ENCODE data around the gene MRPS10. TPM values are rescaled to one million over a fixed set of nuclear protein-coding genes. Genes with fewer than 3 reads are reported as not detected.
A peak's percentile ranks its signal among the peaks of the same experiment; 100 is the strongest.

Gene MRPS10
- total RNA-seq (10 to 100 TPM; 17.1 to 18.4 TPM), total RNA-seq (22.8 to 123 (median 45.6) reads per million in 172 experiments)
- polyA plus RNA-seq (2013, experiment 1 of 2) = 25.4 TPM
- 27.8 TPM for polyA plus RNA-seq (2013, experiment 2 of 2)

GRCh38 chr6:42217519-42218367, at the start of gene MRPS10:
MRPS10 (minus strand) TSS chr6:42217861; CDS start chr6:42217849, 12 bp downstream.
- Histone ChIP-seq H3K4me3 (ENCODE audit: low read length) (peak within 1 kb of the TSS; percentile 77), H3K27me3 (ENCODE audit: control insufficient read depth in 1 of 2, insufficient read depth in 2 of 2, low read length in 2 of 2) (no peaks in the 10 kb centered on the region), H3K36me3 (ENCODE audit: insufficient read depth, low read length) (peaks cover 12% of the 10 kb centered on the region), H3K9me3 (ENCODE audit: control insufficient read depth in 1 of 2, insufficient read depth in 1 of 2, low read length in 2 of 2) (no peaks in the 10 kb centered on the region), H3K4me1 (ENCODE audit: insufficient read depth, low read length) (peaks cover 26% of the 10 kb centered on the region), H3K27ac (ENCODE audit: low read depth in 1 of 2, low read length in 2 of 2) (peak within 1 kb of the TSS; percentile 60 to 65)
- no peak for TF ChIP-seq CTCF (IDR thresholded peaks at IDR 0.05)
- Mint-ChIP-seq H3K4me1 (ENCODE audit: low read depth) (peaks cover 23% of the 10 kb centered on the region), H3K27me3 (no peaks in the 10 kb centered on the region), H3K27ac (peak within 1 kb of the TSS; percentile 92), H3K36me3 (ENCODE audit: low read depth) (peaks cover 23% of the 10 kb centered on the region), H3K4me3 (peak within 1 kb of the TSS; percentile 97), H3K9me3 (no peaks in the 10 kb centered on the region)
- CTCF ChIA-PET = interaction anchor here (1.0 to 1.5 kb wide), 5 partner anchors 113 to 1011 kb away, joined by 3 to 6 read pairs (median 4); partner anchors contain the start of genes DNPH1, TOMM6 and UBR2
- ATAC-seq (ENCODE audit: poor library complexity) = peak; percentile 98
- peak; percentile 84 to 96 (median 86) for DNase-seq
- intact Hi-C loops (cut with DNase I, micrococcal nuclease) = loop anchor here (1.0 to 10.0 kb wide), 10 partner anchors 167 to 795 kb away; partner anchors contain the start of genes BYSL (in 1 of the 2), MEA1 (in 1 of the 2), MED20 (in 1 of the 2) and RPL7L1 (in 1 of the 2)
- POLR2A ChIA-PET = interaction anchor here (0.6 to 1.4 kb wide), 8 partner anchors 9 to 431 kb away, joined by 3 to 12 read pairs (median 3); partner anchors contain the start of genes TOMM6 and UBR2

- H3K36me3 ChIP-seq (ENCODE audit: insufficient read depth, low read length) = peaks cover 33% of the 10 kb centered on the region
- no peaks in the 10 kb centered on the region for H3K9me3 ChIP-seq (ENCODE audit: control insufficient read depth in 1 of 2, insufficient read depth in 1 of 2, low read length in 2 of 2)
- H3K4me3 Mint-ChIP-seq = no peak overlapping the region
- no peaks in the 10 kb centered on the region for H3K27me3 ChIP-seq (ENCODE audit: control insufficient read depth in 1 of 2, insufficient read depth in 2 of 2, low read length in 2 of 2)
- peaks cover 12% of the 10 kb centered on the region for H3K4me1 Mint-ChIP-seq (ENCODE audit: low read depth)
- H3K36me3 Mint-ChIP-seq (ENCODE audit: low read depth) = peaks cover 70% of the 10 kb centered on the region
- no peaks in the 10 kb centered on the region for H3K4me1 ChIP-seq (ENCODE audit: insufficient read depth, low read length)
- H3K27ac Mint-ChIP-seq = no peak overlapping the region
- ATAC-seq (ENCODE audit: poor library complexity) (no peak), DNase-seq (no peak)
- H3K4me3 ChIP-seq (ENCODE audit: low read length) = no peak overlapping the region
- H3K27me3 Mint-ChIP-seq = no peaks in the 10 kb centered on the region
- intact Hi-C loops (cut with DNase I, micrococcal nuclease) = no loop called here
- H3K27ac ChIP-seq (ENCODE audit: low read depth in 1 of 2, low read length in 2 of 2) = no peak overlapping the region
- no peaks in the 10 kb centered on the region for H3K9me3 Mint-ChIP-seq
- CTCF ChIA-PET = no interaction called here
- no peak for TF ChIP-seq CTCF (IDR thresholded peaks at IDR 0.05)
- POLR2A ChIA-PET = no interaction called here
These were observed 48.9 kb upstream of the MRPS10 start for GRCh38 chr6:42266538-42266937.

- Histone ChIP-seq H3K9me3 (ENCODE audit: control insufficient read depth in 1 of 2, insufficient read depth in 1 of 2, low read length in 2 of 2) (no peaks in the 10 kb centered on the region), H3K27ac (ENCODE audit: low read depth in 1 of 2, low read length in 2 of 2) (no peak overlapping the region), H3K4me1 (ENCODE audit: insufficient read depth, low read length) (no peaks in the 10 kb centered on the region), H3K27me3 (ENCODE audit: control insufficient read depth in 1 of 2, insufficient read depth in 2 of 2, low read length in 2 of 2) (no peaks in the 10 kb centered on the region), H3K36me3 (ENCODE audit: insufficient read depth, low read length) (peaks cover 42% of the 10 kb centered on the region), H3K4me3 (ENCODE audit: low read length) (no peak overlapping the region)
- Mint-ChIP-seq H3K27ac (no peak overlapping the region), H3K9me3 (no peaks in the 10 kb centered on the region), H3K4me1 (ENCODE audit: low read depth) (peaks cover 14% of the 10 kb centered on the region), H3K27me3 (no peaks in the 10 kb centered on the region), H3K36me3 (ENCODE audit: low read depth) (peaks cover 71% of the 10 kb centered on the region), H3K4me3 (no peak overlapping the region)
- DNase-seq = no peak
- ATAC-seq (ENCODE audit: poor library complexity) = no peak
- intact Hi-C loops (cut with DNase I, micrococcal nuclease) = no loop called here
- ChIA-PET POLR2A (no interaction called here), CTCF (interaction anchor here (1.9 kb wide), 1 partner anchor 283 kb away, joined by 5 read pairs; no protein-coding TSS in a partner anchor)
- TF ChIP-seq CTCF (IDR thresholded peaks at IDR 0.05) = no peak
These were observed 47.3 kb upstream of the MRPS10 start for GRCh38 chr6:42264852-42265390.
